Left colon (tissue), 2 donors: ENCODE measurements around the gene GFAP. TPM values are rescaled to one million over a fixed set of nuclear protein-coding genes. Genes with fewer than 3 reads are reported as not detected.

ENCODE experiments used
- ATAC-seq: fragments of 200-7000 bp; cut with Tn5 transposase; one replicate; pipeline ENCODE4 v1.9.1; 2020; ENCODE audit warnings: mild to moderate bottlenecking, moderate library complexity
- DNase-seq, 2 donors: peaks; one replicate each; pipeline ENCODE4 v3.0.0-alpha.2; 2020
- intact Hi-C, 2 donors: fragments of 100-400 bp; cut with DNase I in 1 of 2; cut with micrococcal nuclease in 1 of 2; formaldehyde crosslinking; loops; one replicate each; pipeline versions ENCODE4 v1.11.2 to v1.14.0; 2022; cut with DNase I, micrococcal nuclease
- total RNA-seq, 2 donors: library from RNA; stranded (reverse); fragmentation: NEBNext Ultra II Directional; extraction: Animal tissue kit (Norgen Biotek cat#: 25700); gene quantifications; one replicate each; pipeline ENCODE4 v1.2.1, GENCODE V29; 2021
- donor health status: DM: no; HTN: no; CAD: no.
- donor health status: DM: yes; HTN: yes; CAD: no.

Gene GFAP
- total RNA-seq, 2 donors from 2014 or later: 0.11 to 0.37 TPM

- intact Hi-C loops: no loop called here
- no peak for DNase-seq
- no peak for ATAC-seq
These were observed 30.4 kb downstream of the GFAP start for GRCh38 chr17:44884941-44885340.

- ATAC-seq: no peak
- intact Hi-C loops: no loop called here
These were observed 34.2 kb downstream of the GFAP start for GRCh38 chr17:44881145-44881544.

DNA sequence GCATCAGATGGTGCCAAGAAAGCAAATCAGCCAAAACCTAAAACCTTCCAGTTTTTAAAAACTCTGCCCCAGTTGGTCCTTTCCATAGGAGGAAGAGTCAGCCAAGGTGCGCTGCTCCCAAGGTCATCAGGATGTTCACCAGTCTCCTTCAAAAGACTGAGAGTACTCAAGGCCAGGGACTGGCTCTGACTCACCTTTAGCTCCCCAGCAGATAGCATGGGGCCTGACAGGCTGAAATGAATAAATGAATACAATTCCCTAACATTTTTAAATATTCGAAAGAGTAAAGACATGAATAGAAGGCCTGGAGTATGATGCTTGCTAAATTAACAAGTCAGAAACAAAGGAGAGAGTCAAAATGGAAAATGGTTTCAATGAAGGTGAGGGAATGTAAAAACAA, 35.2 kb downstream of the GFAP start:
- DNase-seq (no peak), ATAC-seq (no peak)
- intact Hi-C loops: no loop called here

More at GRCh38 chr17:44881145-44881544, 34.2 kb downstream of the GFAP start:
- no peak for DNase-seq

- DNase-seq (no peak), ATAC-seq (no peak)
- intact Hi-C loops: no loop called here
These were observed 35.9 kb downstream of the GFAP start for GRCh38 chr17:44879376-44879775.

GRCh38 chr17:44878627-44879221, 36.6 kb downstream of the GFAP start:
- peak in 1 of 2 donors; percentile 30 for DNase-seq
- intact Hi-C loops: no loop called here
- ATAC-seq: no peak

DNA sequence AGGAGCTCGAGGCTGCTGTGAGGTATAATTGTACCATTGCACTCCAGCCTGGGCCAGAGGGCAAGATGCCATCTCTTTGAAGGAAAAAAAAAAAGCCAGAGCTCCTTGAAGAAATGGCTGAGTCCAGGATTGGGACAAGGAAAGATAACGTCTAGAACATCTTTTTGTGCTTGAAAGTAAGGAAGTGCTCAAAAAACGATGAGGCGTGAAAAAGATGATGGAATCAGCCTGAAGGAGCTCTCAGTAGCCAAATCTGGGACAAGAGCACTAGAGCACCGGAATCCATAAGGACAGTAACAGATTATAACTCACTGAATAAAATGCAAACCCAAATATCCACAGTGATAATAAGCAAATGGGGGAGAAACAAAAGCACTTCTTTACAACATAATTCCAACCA, 38.2 kb downstream of the GFAP start:
- no peak for DNase-seq
- intact Hi-C loops: no loop called here
- no peak for ATAC-seq

DNA sequence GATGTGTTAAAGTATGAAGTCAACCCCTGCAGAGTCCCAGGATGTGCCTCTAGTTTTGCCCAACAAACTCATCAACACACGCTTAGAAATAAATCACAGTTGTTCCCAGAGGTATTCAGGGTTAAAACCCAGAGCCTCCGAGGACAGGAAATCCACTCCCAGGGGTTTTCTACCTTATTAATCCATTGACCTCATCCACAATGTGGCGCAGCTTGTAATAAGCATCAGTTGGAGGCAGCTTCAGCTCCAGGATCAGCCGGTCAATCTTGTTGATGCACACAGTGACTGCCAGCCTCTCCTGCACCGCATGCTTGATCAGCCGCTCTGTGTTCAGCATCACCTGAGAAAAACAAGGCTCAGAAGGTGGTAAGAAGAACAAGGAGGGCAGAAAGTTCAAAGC, 39.5 kb downstream of the GFAP start:
- DNase-seq: no peak
- intact Hi-C loops: no loop called here
- ATAC-seq: no peak

DNA sequence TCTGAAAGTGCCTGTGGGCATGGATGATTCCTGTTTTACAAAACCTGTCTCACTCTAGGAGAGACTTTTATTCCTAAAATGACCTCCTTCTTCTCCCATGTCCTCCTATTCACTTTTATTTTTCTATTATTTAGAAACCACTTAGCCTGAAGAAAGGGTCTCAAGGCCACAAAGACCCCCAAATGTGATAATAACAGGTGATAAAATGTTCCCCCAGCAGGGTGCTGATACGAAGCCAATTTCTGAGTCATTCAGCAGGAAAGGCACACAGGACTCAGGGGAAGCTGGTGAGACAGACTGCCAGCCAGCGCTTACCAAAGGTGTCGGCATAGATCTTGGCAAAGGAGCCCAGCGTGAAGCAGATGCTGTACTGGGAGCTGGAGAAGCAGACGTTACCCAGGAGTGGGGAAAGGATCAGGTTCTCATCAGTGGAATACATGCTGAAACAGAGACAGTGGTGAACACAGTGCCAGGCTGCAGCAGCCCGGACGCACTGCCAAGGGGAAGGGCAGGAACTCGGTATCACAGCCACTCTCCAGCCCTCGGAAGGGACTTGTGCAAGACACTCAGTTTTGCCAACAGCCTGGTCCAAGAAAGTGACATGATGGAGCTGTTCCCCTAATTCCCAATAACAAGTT, 43.0 kb downstream of the GFAP start:
- ATAC-seq (peak; percentile 21), DNase-seq (peak in 1 of 2 donors; percentile 68)
- intact Hi-C loops: no loop called here

DNA sequence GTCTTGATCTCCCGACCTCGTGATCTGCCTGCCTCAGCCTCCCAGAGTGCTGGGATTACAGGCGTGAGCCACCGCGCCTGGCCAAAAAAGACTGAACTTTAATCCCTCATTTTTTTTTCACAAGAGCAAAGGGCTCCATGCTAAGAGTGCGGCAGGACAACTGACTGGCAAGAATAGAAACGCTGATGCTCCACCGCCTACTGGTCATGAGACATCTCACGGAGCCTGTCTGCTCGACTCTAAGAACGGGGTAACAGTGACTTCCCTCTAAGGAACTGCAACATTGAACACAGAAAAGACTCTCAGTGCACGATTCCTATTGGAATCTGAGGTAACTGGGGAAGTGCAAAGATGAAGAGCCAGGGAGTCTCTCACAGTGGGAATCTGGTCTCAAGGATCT, 43.7 kb downstream of the GFAP start:
- DNase-seq: no peak
- intact Hi-C loops: no loop called here
- no peak for ATAC-seq

- intact Hi-C loops: loop anchor here in 1 of 2 donors (5.0 kb wide), 1 partner anchor 91 kb away; no protein-coding TSS in a partner anchor
- DNase-seq (no peak), ATAC-seq (no peak)
These were observed 47.5 kb downstream of the GFAP start for GRCh38 chr17:44867841-44868240.

GRCh38 chr17:44865931-44866330, 49.4 kb downstream of the GFAP start:
- intact Hi-C loops: loop anchor here in 1 of 2 donors (5.0 kb wide), 1 partner anchor 89 kb away; no protein-coding TSS in a partner anchor
- no peak for DNase-seq
- no peak for ATAC-seq

- ATAC-seq (peak; percentile 83), DNase-seq (peak; percentile 49 to 70)
- intact Hi-C loops: loop anchor here in 1 of 2 donors (5.0 kb wide), 1 partner anchor 88 kb away; no protein-coding TSS in a partner anchor
These were observed 50.1 kb downstream of the GFAP start for GRCh38 chr17:44865231-44865660.

- intact Hi-C loops: loop anchor here (5.0 kb wide), 1 partner anchor 88 kb away; no protein-coding TSS in a partner anchor
- DNase-seq (no peak), ATAC-seq (peak; percentile 25)
These were observed 50.5 kb downstream of the GFAP start for GRCh38 chr17:44864831-44865230.

DNA sequence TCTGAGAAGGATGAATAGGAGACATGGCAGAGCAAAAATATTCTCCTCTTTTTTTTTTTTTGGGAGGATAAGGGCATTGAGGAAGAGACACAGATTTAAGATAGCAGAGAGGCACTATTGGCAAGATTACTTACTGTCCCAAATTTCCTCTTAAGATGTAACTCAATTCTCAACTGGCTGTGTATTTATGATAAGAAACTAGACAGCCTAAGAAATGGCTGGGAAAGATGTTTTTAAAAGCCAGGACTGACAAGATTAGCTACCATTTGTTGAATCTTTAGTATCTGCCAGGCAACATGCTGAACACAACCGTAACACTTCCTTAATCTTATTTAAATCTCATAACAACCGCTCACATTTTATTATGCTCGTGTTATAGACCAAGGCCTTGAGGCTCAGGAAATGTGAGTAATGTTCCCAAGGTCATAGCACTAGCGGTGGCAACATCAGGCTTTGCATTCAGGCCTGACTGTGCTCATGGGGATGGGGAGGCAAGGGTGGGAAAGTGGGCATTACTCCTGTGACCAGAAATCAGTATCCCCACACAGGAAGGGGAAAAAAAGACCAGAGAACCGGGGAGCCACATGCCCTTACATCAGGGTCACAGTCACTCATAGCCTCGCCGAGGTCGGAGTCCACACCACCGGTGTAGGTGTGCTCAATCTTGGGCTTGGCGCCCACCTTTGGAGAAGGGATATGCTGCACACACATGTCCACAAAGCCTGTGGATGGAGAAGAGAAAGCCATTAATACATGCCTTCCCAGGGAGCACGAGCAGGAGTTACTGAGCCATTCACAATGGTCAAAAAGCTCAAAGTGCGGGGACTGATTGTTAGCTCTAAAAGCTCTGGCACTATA, 52.0 kb downstream of the GFAP start:
- peak; percentile 32 for ATAC-seq
- intact Hi-C loops: loop anchor here in 1 of 2 donors (5.0 kb wide), 1 partner anchor 86 kb away; no protein-coding TSS in a partner anchor
- DNase-seq: no peak

- intact Hi-C loops: loop anchor here in 1 of 2 donors (5.0 kb wide), 1 partner anchor 85 kb away; no protein-coding TSS in a partner anchor
- peak; percentile 16 for ATAC-seq
- no peak for DNase-seq
These were observed 52.9 kb downstream of the GFAP start for GRCh38 chr17:44862278-44862914.

- DNase-seq (no peak), ATAC-seq (no peak)
- intact Hi-C loops: loop anchor here in 1 of 2 donors (5.0 kb wide), 1 partner anchor 82 kb away; no protein-coding TSS in a partner anchor
These were observed 55.6 kb downstream of the GFAP start for GRCh38 chr17:44859701-44860100.

- DNase-seq (no peak), ATAC-seq (no peak)
- intact Hi-C loops: no loop called here
These were observed 61.1 kb downstream of the GFAP start for GRCh38 chr17:44854192-44854591.
